SU-DHL-6 (cell line): ENCODE measurements around the gene CASP10.
"Not testable (repeated sequence)": the region's sequence is repeated elsewhere in the genome, so short reads cannot be mapped to it uniquely, and the experiment has no call there.

Source experiments
- H2AFZ ChIP-seq: fragments of 200-600 bp; sonication (generic); 2 replicates; pipeline ENCODE4 v1.6.1; 2014; ENCODE audit warnings: low read depth, mild to moderate bottlenecking, moderate library complexity, mixed read lengths, antibody characterized with exemption, low read length; ENCODE audit not compliant: severe bottlenecking
- H3F3A ChIP-seq: fragments of 200-600 bp; shearing (Covaris generic); 2 replicates; pipeline ENCODE4 v1.6.0; 2016; ENCODE audit warnings: antibody characterized with exemption, mild to moderate bottlenecking; ENCODE audit not compliant: insufficient read depth
- H3K27ac ChIP-seq: fragments of 200-600 bp; sonication (generic); 2 replicates; pipeline ENCODE4 v1.5.1; 2016; ENCODE audit warnings: low read depth, mild to moderate bottlenecking, low read length, moderate library complexity, mixed read lengths
- H3K27me3 ChIP-seq: fragments of 200-600 bp; sonication (generic), shearing (Covaris generic); 2 replicates; pipeline ENCODE4 v1.6.0; 2014; ENCODE audit warnings: mild to moderate bottlenecking, low read length
- H3K36me3 ChIP-seq: fragments of 200-600 bp; sonication (generic); 2 replicates; pipeline ENCODE4 v1.6.1; 2014; ENCODE audit warnings: mild to moderate bottlenecking, low read length, mixed read lengths
- H3K4me2 ChIP-seq: fragments of 300-600, 200-600 bp; shearing (Covaris generic), sonication (generic); 2 replicates; pipeline ENCODE4 v1.6.0; 2014; ENCODE audit warnings: low read length, low read depth, mild to moderate bottlenecking; ENCODE audit not compliant: poor library complexity, severe bottlenecking
- H3K4me3 ChIP-seq: fragments of 200-600 bp; sonication (generic); 2 replicates; pipeline ENCODE4 v1.5.1; 2014; ENCODE audit warnings: antibody characterized with exemption, low read length, mild to moderate bottlenecking, mixed read lengths; ENCODE audit not compliant: insufficient read depth, poor library complexity, severe bottlenecking
- H3K79me2 ChIP-seq: fragments of 200-600 bp; sonication (generic); 2 replicates; pipeline ENCODE4 v1.6.1; 2014; ENCODE audit warnings: mild to moderate bottlenecking, low read length, moderate library complexity; ENCODE audit not compliant: insufficient read depth
- H3K9ac ChIP-seq: fragments of 200-600 bp; sonication (generic); 2 replicates; pipeline ENCODE4 v1.7.0; 2014; ENCODE audit warnings: mild to moderate bottlenecking, low read length
- H3K9me2 ChIP-seq: fragments of 200-600 bp; sonication (generic); replicated peaks from 2 replicates; pipeline ENCODE4 v1.6.1; 2014; ENCODE audit warnings: low read length; ENCODE audit not compliant: insufficient read depth
- H3K9me3 ChIP-seq: fragments of 200-600 bp; sonication (generic); 2 replicates; pipeline ENCODE4 v1.6.1; 2014; ENCODE audit warnings: low read length, mixed read lengths; ENCODE audit not compliant: insufficient read depth
- H4K20me1 ChIP-seq: fragments of 200-600 bp; sonication (generic); 2 replicates; pipeline ENCODE4 v1.6.1; 2014; ENCODE audit warnings: low read depth, mild to moderate bottlenecking, antibody characterized with exemption, low read length, moderate library complexity, mixed read lengths
- CTCF ChIP-seq: fragments of 200-600 bp; sonication (generic); IDR thresholded peaks from one replicate; pipeline ENCODE4 v1.5.1; 2017; ENCODE audit warnings: antibody characterized with exemption, mild to moderate bottlenecking, low read length, moderate library complexity; ENCODE audit not compliant: insufficient read depth, poor library complexity, severe bottlenecking
- EZH2phosphoT487 ChIP-seq: fragments of 200-600 bp; sonication (generic), shearing (Covaris generic); conservative IDR thresholded peaks from 2 replicates; pipeline ENCODE4 v1.6.1; 2018; ENCODE audit warnings: mild to moderate bottlenecking, antibody characterized with exemption, low read length, moderate library complexity, mixed read lengths

The CASP10 gene

GRCh38 chr2:201237486-201238123 lies 54.7 kb downstream of the CASP10 start:
- Histone ChIP-seq H3K36me3 (no peaks in the 10 kb centered on the region), H3K4me2 (no peak overlapping the region), H3K9me3 (no peaks in the 10 kb centered on the region), H3K79me2 (peaks cover 22% of the 10 kb centered on the region), H4K20me1 (no peaks in the 10 kb centered on the region), H3K9me2 (no peaks in the 10 kb centered on the region), H3K27me3 (no peaks in the 10 kb centered on the region), H3F3A (peaks cover 15% of the 10 kb centered on the region), H3K9ac (no peak overlapping the region), H2AFZ (no peak overlapping the region), H3K4me3 (no peak overlapping the region), H3K27ac (no peak overlapping the region)
- TF ChIP-seq EZH2phosphoT487 (no peak), CTCF (no peak)

GRCh38 chr2:201239167-201239935 lies 56.4 kb downstream of the CASP10 start:
- H4K20me1 ChIP-seq, H3K27ac ChIP-seq, H3K36me3 ChIP-seq, H3F3A ChIP-seq, H3K4me2 ChIP-seq, H2AFZ ChIP-seq, H3K9ac ChIP-seq, H3K9me2 ChIP-seq, H3K4me3 ChIP-seq, H3K27me3 ChIP-seq, H3K9me3 ChIP-seq: not testable (repeated sequence)
- peaks cover 12% of the 10 kb centered on the region; the same call in 1 of the 2 replicates for H3K79me2 ChIP-seq

- TF ChIP-seq EZH2phosphoT487 = no peak
- TF ChIP-seq CTCF = no peak
- Histone ChIP-seq H3K9me2 (no peaks in the 10 kb centered on the region), H3K4me3 (no peak overlapping the region), H3K79me2 (no peaks in the 10 kb centered on the region), H3K27me3 (no peaks in the 10 kb centered on the region), H2AFZ (no peak overlapping the region), H4K20me1 (no peaks in the 10 kb centered on the region), H3K36me3 (no peaks in the 10 kb centered on the region), H3F3A (no peaks in the 10 kb centered on the region), H3K4me2 (no peak overlapping the region), H3K9me3 (no peaks in the 10 kb centered on the region), H3K27ac (no peak overlapping the region), H3K9ac (no peak overlapping the region)
Observed at GRCh38 chr2:201242571-201243277, 59.8 kb downstream of the CASP10 start.
